ENCODE results near the gene PPP1R3C. TPM values are rescaled to one million over a fixed set of nuclear protein-coding genes. Genes with fewer than 3 reads are reported as not detected.
A peak's percentile ranks its signal among the peaks of the same experiment; 100 is the strongest.

PPP1R3C gene
- total RNA-seq, 2 experiments from 2014 or later, result 0.63 to 0.71 TPM

DNA sequence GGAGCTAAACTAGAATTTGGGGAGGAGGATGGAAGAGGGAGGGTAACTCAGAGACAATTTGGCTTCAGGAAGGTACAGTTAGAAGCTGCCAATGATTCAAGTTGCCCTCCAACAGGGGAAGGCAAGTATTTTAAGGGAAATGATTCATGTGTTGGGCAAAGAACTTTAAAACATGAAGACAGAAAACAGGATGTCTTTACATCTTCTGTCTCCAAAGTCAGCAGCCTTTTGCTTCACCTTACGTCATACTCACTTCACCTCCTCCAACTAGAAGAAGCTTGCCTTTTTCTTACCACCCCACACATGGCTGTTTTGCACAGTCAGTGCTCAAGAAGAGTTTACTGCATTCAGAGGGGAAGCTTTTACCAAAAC lies 36.1 kb downstream of the PPP1R3C start:
- Mint-ChIP-seq H3K4me3 (no peak overlapping the region), H3K4me1 (peaks cover 4% of the 10 kb centered on the region), H3K36me3 (ENCODE audit: low read depth) (no peaks in the 10 kb centered on the region), H3K27ac (no peak overlapping the region), H3K9me3 (ENCODE audit: low read depth) (no peaks in the 10 kb centered on the region), H3K27me3 (peaks cover 5% of the 10 kb centered on the region)
- ChIA-PET POLR2A (no interaction called here), CTCF (interaction anchor here (0.6 to 0.9 kb wide), 3 partner anchors 185 to 279 kb away, joined by 3 read pairs; no protein-coding TSS in a partner anchor)
- no peak for DNase-seq
- peak; percentile 79 for ATAC-seq
- intact Hi-C loops (cut with DNase I, micrococcal nuclease), result no loop called here

DNA sequence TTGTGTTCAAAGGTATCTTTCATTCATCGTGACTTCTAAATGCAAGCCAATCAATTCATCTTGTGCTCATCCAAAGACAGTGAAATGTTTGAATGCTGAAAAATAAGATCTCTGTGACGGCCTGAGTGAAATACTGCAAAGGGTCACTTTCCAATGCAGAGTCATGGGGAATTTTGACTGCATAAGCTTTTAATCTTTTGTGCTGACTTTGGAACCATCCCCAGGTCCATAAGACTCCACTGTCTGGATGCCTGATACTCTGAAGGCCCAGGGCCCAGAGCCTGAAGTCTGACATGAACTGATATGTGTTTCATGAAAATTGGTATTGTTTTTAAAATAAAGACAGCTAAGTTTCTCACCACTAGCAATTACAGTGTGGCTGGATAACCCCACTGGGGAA lies 39.0 kb downstream of the PPP1R3C start:
- ChIA-PET POLR2A (no interaction called here), CTCF (interaction anchor here (1.5 kb wide), 1 partner anchor 101 kb away, joined by 3 read pairs; no protein-coding TSS in a partner anchor)

GRCh38 chr10:91593366-91593765 lies 39.5 kb downstream of the PPP1R3C start:
- H3K9me3 Mint-ChIP-seq (ENCODE audit: low read depth), result no peaks in the 10 kb centered on the region
- ChIA-PET CTCF (no interaction called here), POLR2A (no interaction called here)
- peaks cover 4% of the 10 kb centered on the region for H3K4me1 Mint-ChIP-seq
- H3K27ac Mint-ChIP-seq, result no peak overlapping the region
- peaks cover 11% of the 10 kb centered on the region for H3K27me3 Mint-ChIP-seq
- no peaks in the 10 kb centered on the region for H3K36me3 Mint-ChIP-seq (ENCODE audit: low read depth)
- DNase-seq, result no peak
- intact Hi-C loops (cut with DNase I, micrococcal nuclease), result no loop called here
- no peak overlapping the region for H3K4me3 Mint-ChIP-seq
- ATAC-seq, result no peak

More for the DNA sequence above, 39.0 kb downstream of the PPP1R3C start:
- intact Hi-C loops (cut with DNase I, micrococcal nuclease), result no loop called here
- H3K4me3 Mint-ChIP-seq, result no peak overlapping the region
- no peak for DNase-seq
- H3K27me3 Mint-ChIP-seq, result peaks cover 10% of the 10 kb centered on the region
- ATAC-seq, result no peak
- no peak overlapping the region for H3K27ac Mint-ChIP-seq
- H3K36me3 Mint-ChIP-seq (ENCODE audit: low read depth), result no peaks in the 10 kb centered on the region
- no peaks in the 10 kb centered on the region for H3K9me3 Mint-ChIP-seq (ENCODE audit: low read depth)
- peaks cover 4% of the 10 kb centered on the region for H3K4me1 Mint-ChIP-seq

DNA sequence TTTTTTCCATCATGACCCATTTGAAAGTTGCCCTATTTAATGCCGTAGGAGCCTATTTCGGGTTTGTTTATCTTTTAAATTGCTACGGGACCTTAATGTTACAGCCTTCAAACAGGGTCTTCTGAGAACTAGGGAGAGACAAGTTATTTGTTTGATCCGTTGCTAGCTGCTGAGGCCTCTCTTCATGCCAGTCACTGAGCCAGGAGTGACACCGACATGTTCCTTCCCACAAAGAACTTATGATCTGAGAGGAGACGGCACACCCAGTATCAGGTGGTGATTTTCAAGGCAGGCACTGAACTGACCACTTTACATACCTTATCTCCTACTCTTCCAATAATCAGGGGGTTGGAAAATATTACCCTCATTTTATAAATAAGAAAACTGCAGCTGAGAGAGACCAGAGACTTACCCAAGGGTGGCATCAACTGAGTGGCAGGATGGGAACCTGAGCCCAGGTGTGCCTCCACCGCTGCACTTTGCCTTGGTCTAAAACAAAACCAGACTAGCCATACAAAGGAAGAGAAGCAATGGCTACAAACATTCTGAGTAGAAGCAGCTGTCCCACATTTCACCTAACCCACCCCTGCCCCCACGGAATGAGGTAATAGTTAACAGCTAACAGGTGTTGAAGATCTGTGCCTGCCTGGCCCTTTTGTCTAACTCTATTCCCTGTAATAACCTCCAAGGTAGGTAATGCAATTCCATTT lies 40.5 kb downstream of the PPP1R3C start:
- H3K36me3 Mint-ChIP-seq (ENCODE audit: low read depth), result no peaks in the 10 kb centered on the region
- DNase-seq (no peak), ATAC-seq (no peak)
- ChIA-PET POLR2A (no interaction called here), CTCF (no interaction called here)
- intact Hi-C loops (cut with DNase I, micrococcal nuclease), result no loop called here
- no peak overlapping the region for H3K27ac Mint-ChIP-seq
- no peak overlapping the region for H3K4me3 Mint-ChIP-seq
- no peaks in the 10 kb centered on the region for H3K9me3 Mint-ChIP-seq (ENCODE audit: low read depth)
- peaks cover 4% of the 10 kb centered on the region for H3K4me1 Mint-ChIP-seq
- H3K27me3 Mint-ChIP-seq, result peaks cover 12% of the 10 kb centered on the region

GRCh38 chr10:91591797-91592174 lies 41.1 kb downstream of the PPP1R3C start:
- intact Hi-C loops (cut with DNase I, micrococcal nuclease), result no loop called here
- Mint-ChIP-seq H3K9me3 (ENCODE audit: low read depth) (no peaks in the 10 kb centered on the region), H3K27ac (no peak overlapping the region), H3K27me3 (peaks cover 10% of the 10 kb centered on the region), H3K4me1 (peaks cover 2% of the 10 kb centered on the region), H3K4me3 (no peak overlapping the region), H3K36me3 (ENCODE audit: low read depth) (no peaks in the 10 kb centered on the region)
- ATAC-seq (no peak), DNase-seq (no peak)
- ChIA-PET CTCF (no interaction called here), POLR2A (no interaction called here)

GRCh38 chr10:91590904-91591796 lies 41.7 kb downstream of the PPP1R3C start:
- H3K4me3 Mint-ChIP-seq, result no peak overlapping the region
- no peaks in the 10 kb centered on the region for H3K4me1 Mint-ChIP-seq
- no peaks in the 10 kb centered on the region for H3K36me3 Mint-ChIP-seq (ENCODE audit: low read depth)
- DNase-seq (no peak), ATAC-seq (no peak)
- H3K27me3 Mint-ChIP-seq, result peaks cover 15% of the 10 kb centered on the region
- ChIA-PET POLR2A (no interaction called here), CTCF (no interaction called here)
- no peaks in the 10 kb centered on the region for H3K9me3 Mint-ChIP-seq (ENCODE audit: low read depth)
- no peak overlapping the region for H3K27ac Mint-ChIP-seq
- intact Hi-C loops (cut with DNase I, micrococcal nuclease), result no loop called here

DNA sequence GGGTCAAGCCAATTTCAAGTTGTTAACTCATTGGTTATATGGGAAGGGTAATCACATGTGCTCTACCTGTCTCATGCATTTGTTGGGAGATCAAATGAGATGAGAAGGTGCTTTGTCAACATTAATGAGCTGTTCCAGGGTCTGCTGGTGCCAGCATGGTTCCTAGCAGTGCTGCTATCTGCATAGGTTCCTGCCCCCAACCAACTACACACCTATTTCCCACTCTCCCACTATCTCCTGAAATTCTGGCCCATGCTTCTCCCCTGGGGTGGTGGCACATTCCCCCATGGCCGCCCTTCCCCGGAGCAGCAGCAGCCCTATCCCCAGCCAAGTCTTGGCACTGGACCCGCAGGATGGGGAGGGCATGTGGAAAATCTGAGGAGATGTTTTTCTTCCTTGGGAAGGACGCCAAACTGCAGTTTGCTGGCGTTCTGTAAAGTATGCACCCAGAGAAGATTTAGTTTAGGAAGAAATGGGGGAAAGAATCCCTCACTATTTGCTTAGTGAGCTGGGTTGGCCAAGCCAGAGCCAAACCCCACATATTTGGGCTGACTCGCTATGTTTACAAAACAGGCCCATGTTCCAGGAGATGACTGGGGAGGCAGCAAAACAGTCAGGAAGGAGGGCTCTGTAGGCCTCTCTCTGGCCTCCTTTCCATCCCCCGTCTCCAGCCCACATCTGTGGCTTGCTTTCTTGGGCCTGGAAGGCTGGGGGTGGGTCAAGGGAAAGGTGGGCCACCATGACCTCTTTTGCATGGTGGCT lies 42.5 kb downstream of the PPP1R3C start:
- no peak for DNase-seq
- Mint-ChIP-seq H3K4me3 (no peak overlapping the region), H3K9me3 (ENCODE audit: low read depth) (no peaks in the 10 kb centered on the region), H3K4me1 (no peaks in the 10 kb centered on the region), H3K27ac (no peak overlapping the region), H3K27me3 (peaks cover 12% of the 10 kb centered on the region), H3K36me3 (ENCODE audit: low read depth) (no peaks in the 10 kb centered on the region)
- ChIA-PET POLR2A (no interaction called here), CTCF (no interaction called here)
- no peak for ATAC-seq
- intact Hi-C loops (cut with DNase I, micrococcal nuclease), result no loop called here

- Mint-ChIP-seq H3K36me3 (ENCODE audit: low read depth) (no peaks in the 10 kb centered on the region), H3K27me3 (peaks cover 12% of the 10 kb centered on the region), H3K4me3 (no peak overlapping the region), H3K9me3 (ENCODE audit: low read depth) (no peaks in the 10 kb centered on the region), H3K27ac (no peak overlapping the region), H3K4me1 (no peaks in the 10 kb centered on the region)
- ChIA-PET POLR2A (no interaction called here), CTCF (no interaction called here)
- ATAC-seq (no peak), DNase-seq (no peak)
- intact Hi-C loops (cut with DNase I, micrococcal nuclease), result no loop called here
These were observed 43.2 kb downstream of the PPP1R3C start for GRCh38 chr10:91589658-91590035.

- DNase-seq, result no peak
- Mint-ChIP-seq H3K27ac (no peak overlapping the region), H3K9me3 (ENCODE audit: low read depth) (no peaks in the 10 kb centered on the region), H3K36me3 (ENCODE audit: low read depth) (no peaks in the 10 kb centered on the region), H3K4me1 (no peaks in the 10 kb centered on the region), H3K27me3 (peaks cover 12% of the 10 kb centered on the region), H3K4me3 (no peak overlapping the region)
- CTCF ChIA-PET, result no interaction called here
- no peak for ATAC-seq
- intact Hi-C loops (cut with DNase I, micrococcal nuclease), result no loop called here
- POLR2A ChIA-PET, result no interaction called here
These were observed 43.7 kb downstream of the PPP1R3C start for GRCh38 chr10:91589015-91589657.

- intact Hi-C loops (cut with DNase I, micrococcal nuclease), result no loop called here
- H3K27me3 Mint-ChIP-seq, result peaks cover 12% of the 10 kb centered on the region
- H3K36me3 Mint-ChIP-seq (ENCODE audit: low read depth), result no peaks in the 10 kb centered on the region
- ATAC-seq (no peak), DNase-seq (no peak)
- H3K27ac Mint-ChIP-seq, result no peak overlapping the region
- ChIA-PET CTCF (no interaction called here), POLR2A (no interaction called here)
- H3K4me3 Mint-ChIP-seq, result no peak overlapping the region
- no peaks in the 10 kb centered on the region for H3K9me3 Mint-ChIP-seq (ENCODE audit: low read depth)
- H3K4me1 Mint-ChIP-seq, result no peaks in the 10 kb centered on the region
These were observed 44.9 kb downstream of the PPP1R3C start for GRCh38 chr10:91587710-91588638.

DNA sequence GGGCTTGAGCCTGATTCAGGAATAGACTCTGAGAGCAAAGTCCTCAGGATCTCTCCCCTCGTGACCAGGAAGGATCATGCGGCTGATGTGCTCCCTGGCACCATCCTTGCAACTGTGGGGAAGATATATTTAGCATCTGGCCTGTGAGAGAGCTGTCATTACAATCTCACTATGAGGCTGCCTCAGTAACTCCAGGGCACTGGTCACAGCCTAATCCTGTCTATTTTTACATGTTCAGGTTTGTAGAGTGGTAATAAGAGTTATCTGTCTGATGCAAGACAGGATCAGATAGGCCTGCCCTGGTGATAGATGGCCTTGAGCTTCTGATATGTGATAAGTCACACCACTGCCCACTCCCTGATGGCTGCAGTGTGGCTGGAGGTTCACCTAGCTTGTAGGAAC lies 50.7 kb downstream of the PPP1R3C start:
- H3K27me3 Mint-ChIP-seq, result peaks cover 9% of the 10 kb centered on the region
- CTCF ChIA-PET, result no interaction called here

More for the DNA sequence above, 50.7 kb downstream of the PPP1R3C start:
- Mint-ChIP-seq H3K9me3 (ENCODE audit: low read depth) (no peaks in the 10 kb centered on the region), H3K4me3 (no peak overlapping the region), H3K4me1 (no peaks in the 10 kb centered on the region), H3K27ac (no peak overlapping the region), H3K36me3 (ENCODE audit: low read depth) (no peaks in the 10 kb centered on the region)
- ATAC-seq (no peak), DNase-seq (no peak)
- POLR2A ChIA-PET, result no interaction called here
- intact Hi-C loops (cut with DNase I, micrococcal nuclease), result no loop called here
